Measurements from ENCODE around the gene EYS. TPM values are rescaled to one million over a fixed set of nuclear protein-coding genes. Genes with fewer than 3 reads are reported as not detected.

EYS gene
- total RNA-seq, 1 experiment from 2014 or later = not detected

DNA sequence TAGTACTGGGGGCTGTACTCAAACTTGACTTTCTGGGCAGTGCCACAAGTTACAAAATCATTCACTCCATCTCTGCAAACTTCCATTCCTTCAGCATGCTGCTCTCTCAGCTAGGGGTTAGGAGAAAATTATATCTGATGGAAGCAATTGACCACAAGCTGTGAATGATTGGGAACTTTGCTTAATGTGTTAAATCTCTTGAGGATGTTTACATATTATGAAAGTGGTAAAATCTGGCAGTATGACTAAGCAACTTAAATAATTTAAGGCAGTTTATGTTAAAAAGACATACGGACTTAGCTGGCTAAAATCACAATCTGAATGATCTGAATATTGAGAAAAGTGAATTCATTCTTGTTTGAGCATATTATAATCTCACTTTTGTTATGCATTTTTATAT, 1656.4 kb downstream of the EYS start:
- RAD21 ChIA-PET (ENCODE audit: low non-redundant PET in 1 of 2, low total read pairs in 2 of 2, uncharacterized antibody in 2 of 2, unreplicated experiment in 2 of 2) = no interaction called here
- no peaks in the 10 kb centered on the region for H3K27me3 ChIP-seq (ENCODE audit: insufficient read depth, low read length)
- H3K79me2 ChIP-seq (ENCODE audit: insufficient read depth, low read length) = no peaks in the 10 kb centered on the region
- TF ChIP-seq ZFX (IDR thresholded peaks at IDR 0.05) = no peak
- TF ChIP-seq EZH2phosphoT487 (IDR thresholded peaks at IDR 0.05; ENCODE audit: borderline replicate concordance) = no peak
- H3K4me2 ChIP-seq (ENCODE audit: low read length) = no peak overlapping the region
- no peaks in the 10 kb centered on the region for H4K20me1 ChIP-seq (ENCODE audit: insufficient read depth)
- H3K36me3 ChIP-seq (ENCODE audit: control insufficient read depth in 1 of 2, insufficient read depth in 2 of 2, low read length in 2 of 2) = no peaks in the 10 kb centered on the region
- no peak overlapping the region for H3K4me3 ChIP-seq (replicated peaks in 1 of 2; ENCODE audit: low read depth in 1 of 2, low read length in 2 of 2)
- no peaks in the 10 kb centered on the region for H3K9me2 ChIP-seq (ENCODE audit: insufficient read depth)
- H3K4me1 ChIP-seq (ENCODE audit: control insufficient read depth in 1 of 2, insufficient read depth in 2 of 2, low read length in 2 of 2) = no peaks in the 10 kb centered on the region
- no peaks in the 10 kb centered on the region; a peak in 2 of 4 replicates for H3K9me3 ChIP-seq (ENCODE audit: control insufficient read depth in 1 of 2, insufficient read depth in 1 of 2, low read depth in 1 of 2, low read length in 2 of 2)
- CTCF ChIA-PET = no interaction called here
- H3K27ac ChIP-seq (ENCODE audit: low read depth, low read length) = no peak overlapping the region
- H2AFZ ChIP-seq (ENCODE audit: low read depth, low read length, poor library complexity, severe bottlenecking) = no peak overlapping the region
- intact Hi-C loops (cut with micrococcal nuclease) = no loop called here
- no TSS peak for BruUV-seq (replicated peaks)
- no peak overlapping the region for H3K9ac ChIP-seq (ENCODE audit: low read length)
- ATAC-seq (no peak), DNase-seq (ENCODE audit: low read depth, low spot score) (no peak)
- POLR2A ChIA-PET = no interaction called here

DNA sequence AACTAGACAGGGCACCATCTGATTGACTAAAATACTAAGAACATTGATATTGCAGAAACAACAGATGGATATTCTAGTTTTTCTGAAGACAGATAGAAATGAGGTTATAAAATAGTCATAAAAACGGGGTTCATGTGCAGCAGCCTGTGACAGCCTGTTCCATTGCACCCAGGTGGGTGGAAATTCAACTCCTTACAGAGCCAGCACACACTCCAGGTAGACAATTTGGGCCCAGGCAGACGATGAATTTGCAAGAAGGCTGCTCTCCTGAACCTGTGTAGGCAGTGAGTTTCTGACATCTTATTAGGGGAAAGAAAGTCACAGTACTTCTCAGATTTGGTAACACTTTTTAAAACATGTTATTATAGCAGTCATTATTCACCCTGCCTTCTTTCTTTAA, 1657.3 kb downstream of the EYS start:
- Histone ChIP-seq H3K27ac (ENCODE audit: low read depth, low read length) (no peak overlapping the region), H3K27me3 (ENCODE audit: insufficient read depth, low read length) (no peaks in the 10 kb centered on the region), H4K20me1 (ENCODE audit: insufficient read depth) (no peaks in the 10 kb centered on the region), H3K4me1 (ENCODE audit: control insufficient read depth in 1 of 2, insufficient read depth in 2 of 2, low read length in 2 of 2) (no peaks in the 10 kb centered on the region), H3K9me2 (ENCODE audit: insufficient read depth) (no peaks in the 10 kb centered on the region), H3K4me2 (ENCODE audit: low read length) (no peak overlapping the region), H3K9me3 (ENCODE audit: control insufficient read depth in 1 of 2, insufficient read depth in 1 of 2, low read depth in 1 of 2, low read length in 2 of 2) (no peaks in the 10 kb centered on the region; a peak in 2 of 4 replicates), H2AFZ (ENCODE audit: low read depth, low read length, poor library complexity, severe bottlenecking) (no peak overlapping the region), H3K36me3 (ENCODE audit: control insufficient read depth in 1 of 2, insufficient read depth in 2 of 2, low read length in 2 of 2) (no peaks in the 10 kb centered on the region), H3K4me3 (replicated peaks in 1 of 2; ENCODE audit: low read depth in 1 of 2, low read length in 2 of 2) (no peak overlapping the region), H3K79me2 (ENCODE audit: insufficient read depth, low read length) (no peaks in the 10 kb centered on the region), H3K9ac (ENCODE audit: low read length) (no peak overlapping the region)
- POLR2A ChIA-PET = no interaction called here
- ATAC-seq = no peak
- CTCF ChIA-PET = no interaction called here
- BruUV-seq (replicated peaks) = no TSS peak
- RAD21 ChIA-PET (ENCODE audit: low non-redundant PET in 1 of 2, low total read pairs in 2 of 2, uncharacterized antibody in 2 of 2, unreplicated experiment in 2 of 2) = no interaction called here
- DNase-seq (ENCODE audit: low read depth, low spot score) = no peak
- intact Hi-C loops (cut with micrococcal nuclease) = no loop called here
- TF ChIP-seq TCF7L2 (IDR thresholded peaks at IDR 0.05; ENCODE audit: borderline replicate concordance, extremely low read depth, insufficient read depth, insufficient read length) (no peak), ZFX (IDR thresholded peaks at IDR 0.05) (no peak), EGR1 (IDR thresholded peaks at IDR 0.05; ENCODE audit: low read depth) (no peak), POLR2AphosphoS5 (IDR thresholded peaks at IDR 0.05; ENCODE audit: low read depth, low read length) (no peak), CBX3 (IDR thresholded peaks at IDR 0.05; ENCODE audit: low read depth) (no peak), SIN3A (IDR thresholded peaks at IDR 0.05; ENCODE audit: low read depth) (no peak), JUND (IDR thresholded peaks at IDR 0.05) (no peak), ELF1 (IDR thresholded peaks at IDR 0.05; ENCODE audit: borderline replicate concordance, low read depth) (no peak), EZH2 (IDR thresholded peaks at IDR 0.05) (no peak), SRF (IDR thresholded peaks at IDR 0.05; ENCODE audit: low read depth) (no peak), CEBPB (IDR thresholded peaks at IDR 0.05; ENCODE audit: low read depth) (no peak)
- TF ChIP-seq, protein P1, sequence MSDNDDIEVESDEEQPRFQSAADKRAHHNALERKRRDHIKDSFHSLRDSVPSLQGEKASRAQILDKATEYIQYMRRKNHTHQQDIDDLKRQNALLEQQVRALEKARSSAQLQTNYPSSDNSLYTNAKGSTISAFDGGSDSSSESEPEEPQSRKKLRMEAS (IDR thresholded peaks at IDR 0.05) = no peak
